Activated naive CD4-positive, alpha-beta T cell treated with anti-CD3 and anti-CD28 coated beads, Interleukin-2, amount 50 U/mL, for 24 hours (primary cell): Measurements from ENCODE around the gene GRPEL1.

Experiments used
- H3K27ac Mint-ChIP-seq: one replicate; pipeline ENCODE4 v1.8.0; 2021; ENCODE audit warnings: mild to moderate bottlenecking, mixed read lengths
- H3K27me3 Mint-ChIP-seq: one replicate; pipeline ENCODE4 v1.8.0; 2021; ENCODE audit warnings: mixed read lengths
- H3K36me3 Mint-ChIP-seq: one replicate; pipeline ENCODE4 v1.8.0; 2021; ENCODE audit warnings: mixed read lengths
- H3K4me1 Mint-ChIP-seq: one replicate; pipeline ENCODE4 v1.8.0; 2021; ENCODE audit warnings: mixed read lengths
- H3K4me3 Mint-ChIP-seq: one replicate; pipeline ENCODE4 v1.8.0; 2021; ENCODE audit warnings: mild to moderate bottlenecking, mixed read lengths
- H3K9me3 Mint-ChIP-seq: one replicate; pipeline ENCODE4 v1.8.0; 2021; ENCODE audit warnings: mixed read lengths

The GRPEL1 gene

DNA sequence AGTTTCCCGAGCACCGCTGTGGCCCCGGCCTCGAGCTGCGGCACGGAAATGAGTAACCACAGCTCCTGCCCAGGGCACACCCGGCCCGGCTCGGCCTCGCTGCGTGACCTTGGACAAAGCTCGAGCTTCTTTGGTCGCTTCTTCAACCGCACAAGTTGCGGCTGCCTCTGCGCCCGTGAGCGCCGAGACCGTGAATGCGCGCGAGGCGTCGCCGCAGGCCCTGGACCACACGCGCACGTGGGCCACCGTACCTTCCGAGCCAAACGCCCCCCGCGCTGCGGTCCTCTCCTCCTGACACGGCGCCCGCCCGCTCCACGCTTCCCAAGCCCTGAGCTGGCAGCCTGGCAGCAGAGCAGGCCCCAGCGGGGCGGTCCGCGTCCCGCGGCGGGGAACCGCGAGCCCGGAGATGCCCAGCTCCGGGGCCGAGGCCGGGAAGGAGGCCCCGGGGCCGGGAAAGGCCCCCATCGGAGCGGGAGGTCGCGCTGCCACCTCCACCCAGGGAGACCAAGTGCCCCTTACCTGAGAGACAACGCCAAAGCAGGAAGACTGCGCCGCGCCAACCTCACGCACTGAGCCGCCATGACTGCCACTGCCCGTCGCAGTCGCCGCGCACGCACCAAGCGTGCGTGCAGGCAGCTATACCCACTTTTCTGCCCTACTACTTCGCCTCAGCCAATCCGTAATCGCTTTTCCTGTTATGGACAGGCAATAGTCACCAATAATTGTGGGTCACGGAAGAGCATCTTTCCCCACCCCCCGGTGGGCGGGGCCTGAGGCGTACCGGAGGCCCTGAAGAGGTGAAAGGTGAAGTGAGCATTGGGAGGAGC lies at the start of gene GRPEL1:
GRPEL1 (minus strand) TSS at position 613 of the 827 bp plus-strand sequence; CDS start at position 581, 32 bp downstream.
- H3K36me3 Mint-ChIP-seq, result peaks cover 11% of the 10 kb centered on the region
- peaks cover 2% of the 10 kb centered on the region for H3K27me3 Mint-ChIP-seq
- H3K4me1 Mint-ChIP-seq, result peaks cover 47% of the 10 kb centered on the region
- peak within 1 kb of the TSS; percentile 88 for H3K4me3 Mint-ChIP-seq
- H3K27ac Mint-ChIP-seq, result peak within 1 kb of the TSS; percentile 97
- H3K9me3 Mint-ChIP-seq, result no peaks in the 10 kb centered on the region

DNA sequence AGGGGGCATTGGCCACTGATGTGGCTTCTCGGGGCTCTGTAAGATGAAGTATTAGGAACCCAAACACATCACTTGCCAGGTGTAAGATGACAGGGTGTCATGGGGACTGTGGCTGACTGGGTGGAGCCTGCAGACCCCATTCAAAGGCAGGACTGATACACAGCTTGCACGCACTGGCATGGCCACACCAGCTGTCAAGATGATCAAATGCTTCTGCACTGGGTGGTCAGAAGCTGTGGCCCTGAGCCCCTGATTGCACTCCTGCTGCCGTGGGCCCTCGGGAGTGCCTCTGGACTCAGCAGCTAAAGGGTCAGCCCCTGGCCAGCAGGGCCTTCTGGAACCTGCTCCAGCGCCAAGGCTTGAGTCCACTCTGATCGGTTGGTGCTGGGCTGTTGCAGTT lies 48.8 kb upstream of the GRPEL1 start:
- Mint-ChIP-seq H3K27ac (no peak overlapping the region), H3K9me3 (peaks cover 6% of the 10 kb centered on the region), H3K36me3 (peaks cover 3% of the 10 kb centered on the region), H3K4me1 (no peaks in the 10 kb centered on the region), H3K27me3 (peaks cover 7% of the 10 kb centered on the region), H3K4me3 (no peak overlapping the region)

- Mint-ChIP-seq H3K9me3 (peaks cover 6% of the 10 kb centered on the region), H3K4me3 (no peak overlapping the region), H3K4me1 (no peaks in the 10 kb centered on the region), H3K36me3 (peaks cover 3% of the 10 kb centered on the region), H3K27me3 (peaks cover 7% of the 10 kb centered on the region), H3K27ac (no peak overlapping the region)
Measured at GRCh38 chr4:7115557-7116340, 47.9 kb upstream of the GRPEL1 start.

GRCh38 chr4:7112656-7113055 lies 44.8 kb upstream of the GRPEL1 start:
- Mint-ChIP-seq H3K27ac (no peak overlapping the region), H3K4me3 (no peak overlapping the region), H3K27me3 (peaks cover under 1% of the 10 kb centered on the region), H3K36me3 (peaks cover 3% of the 10 kb centered on the region), H3K4me1 (no peaks in the 10 kb centered on the region), H3K9me3 (peaks cover 2% of the 10 kb centered on the region)

DNA sequence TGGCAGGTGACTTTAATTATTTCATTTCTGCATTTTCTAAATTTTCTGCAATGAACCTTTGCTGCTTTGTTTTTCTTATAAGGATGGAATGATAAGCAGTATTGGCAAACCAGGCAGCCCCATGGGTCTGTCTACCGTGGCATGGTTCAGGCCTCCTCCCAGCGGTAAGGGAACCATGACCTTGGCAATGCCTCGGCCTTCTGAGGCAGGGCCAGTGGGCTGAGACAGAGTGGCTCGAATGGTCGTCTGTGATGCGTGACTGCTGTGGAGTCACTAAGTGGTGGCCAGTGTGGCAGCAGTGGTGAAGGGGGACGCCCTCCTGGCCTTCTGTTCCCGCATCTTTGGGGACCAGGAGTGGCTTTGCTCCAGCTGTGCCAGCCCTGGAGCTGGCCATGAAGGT lies 43.6 kb upstream of the GRPEL1 start:
- Mint-ChIP-seq H3K9me3 (no peaks in the 10 kb centered on the region), H3K36me3 (peaks cover 3% of the 10 kb centered on the region), H3K4me1 (no peaks in the 10 kb centered on the region), H3K27me3 (no peaks in the 10 kb centered on the region), H3K27ac (no peak overlapping the region), H3K4me3 (no peak overlapping the region)

DNA sequence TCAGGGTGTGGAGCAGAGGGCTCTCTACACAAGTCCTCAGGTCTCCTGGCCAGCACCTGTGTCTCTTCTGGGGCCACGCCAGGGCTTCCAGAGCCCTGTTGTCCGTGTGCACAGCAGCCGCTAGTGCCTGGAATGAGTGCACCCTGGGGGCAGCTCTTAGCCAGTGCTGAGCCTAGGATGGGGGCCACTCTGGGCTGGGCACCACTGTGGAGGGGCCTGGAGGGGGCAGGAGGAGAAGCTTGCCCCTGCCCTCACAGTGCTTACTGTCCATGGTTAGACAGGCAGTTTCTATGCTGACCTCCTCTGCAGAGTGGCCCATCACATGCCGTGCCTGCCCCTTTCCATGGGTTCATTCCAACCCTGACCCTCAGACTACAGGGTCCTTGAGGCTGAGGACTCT lies 42.7 kb upstream of the GRPEL1 start:
- Mint-ChIP-seq H3K4me3 (no peak overlapping the region), H3K27ac (no peak overlapping the region), H3K36me3 (peaks cover 3% of the 10 kb centered on the region), H3K4me1 (no peaks in the 10 kb centered on the region), H3K9me3 (no peaks in the 10 kb centered on the region), H3K27me3 (no peaks in the 10 kb centered on the region)

DNA sequence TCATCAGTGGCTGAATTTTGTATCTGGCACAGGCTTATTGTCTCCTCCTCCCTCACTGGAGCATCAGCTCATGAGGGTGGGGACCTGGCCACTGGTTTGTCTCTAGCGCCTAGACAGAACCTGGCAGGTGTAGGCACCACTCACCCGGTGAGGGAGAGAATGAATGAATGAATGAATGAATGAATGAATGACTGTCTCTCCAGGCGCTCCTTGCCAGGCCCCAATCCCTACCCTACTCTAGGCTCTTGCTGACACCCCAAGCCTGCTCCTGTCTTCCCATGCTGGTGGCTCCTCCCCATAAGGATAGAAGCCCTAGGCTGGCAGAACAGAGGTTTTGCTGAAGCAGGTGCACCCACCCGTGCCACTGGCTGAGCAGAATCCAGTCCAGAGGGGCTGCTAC lies 41.3 kb upstream of the GRPEL1 start:
- Mint-ChIP-seq H3K9me3 (no peaks in the 10 kb centered on the region), H3K27ac (no peak overlapping the region), H3K4me3 (no peak overlapping the region), H3K4me1 (no peaks in the 10 kb centered on the region), H3K27me3 (no peaks in the 10 kb centered on the region), H3K36me3 (peaks cover 3% of the 10 kb centered on the region)

DNA sequence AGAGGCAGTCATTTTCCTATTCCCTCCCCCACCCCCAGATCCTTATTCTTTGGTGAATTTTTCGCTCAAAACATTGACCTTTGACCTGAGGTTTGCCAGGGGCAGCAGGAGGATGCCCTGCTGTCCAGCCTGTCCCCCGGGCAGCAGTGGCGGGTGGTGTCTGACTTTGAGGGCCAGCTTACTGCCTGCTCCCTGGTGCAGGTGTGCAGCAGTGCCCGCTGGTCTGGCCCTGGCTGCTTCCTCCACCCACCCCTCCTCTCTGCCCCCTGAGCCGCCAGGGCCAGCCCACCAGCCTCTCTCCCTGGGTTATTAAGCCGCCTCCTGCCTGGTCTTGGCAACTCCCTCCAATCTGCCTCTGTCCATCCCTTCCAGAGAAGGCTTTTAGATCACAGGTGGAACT lies 40.8 kb upstream of the GRPEL1 start:
- no peak overlapping the region for H3K4me3 Mint-ChIP-seq
- H3K36me3 Mint-ChIP-seq, result peaks cover 3% of the 10 kb centered on the region
- H3K27ac Mint-ChIP-seq, result peak overlapping the region; percentile 57
- H3K9me3 Mint-ChIP-seq, result no peaks in the 10 kb centered on the region
- H3K4me1 Mint-ChIP-seq, result no peaks in the 10 kb centered on the region
- H3K27me3 Mint-ChIP-seq, result no peaks in the 10 kb centered on the region

DNA sequence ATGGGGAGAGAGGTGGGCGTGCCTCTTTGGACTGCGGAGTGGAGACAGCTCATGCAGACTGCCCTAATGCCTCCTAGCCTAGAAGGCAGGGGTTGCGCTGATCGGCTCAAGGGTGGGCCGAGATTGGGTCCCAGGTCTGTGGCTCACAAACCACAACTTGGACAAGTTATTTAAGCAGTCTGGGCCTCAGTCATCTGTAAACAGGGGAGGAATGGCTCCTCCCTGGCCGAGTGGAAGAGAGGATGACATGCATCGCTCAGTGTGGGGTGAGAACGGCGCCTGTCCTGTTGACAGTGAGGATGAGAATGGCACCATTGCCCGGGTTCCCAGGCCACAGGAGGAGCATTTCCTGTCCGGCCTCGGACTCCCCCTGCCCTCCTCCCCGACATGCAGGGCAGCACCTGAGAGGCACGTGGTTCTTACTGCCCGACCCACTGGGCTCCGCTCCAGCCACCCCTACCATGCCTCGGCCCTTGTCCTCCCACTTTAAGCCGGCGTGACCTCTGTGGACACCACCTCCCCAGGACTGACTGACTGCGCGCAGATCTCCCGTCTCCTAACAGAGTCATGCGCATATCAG lies 40.3 kb upstream of the GRPEL1 start:
- Mint-ChIP-seq H3K27ac (no peak overlapping the region), H3K9me3 (no peaks in the 10 kb centered on the region), H3K36me3 (peaks cover 3% of the 10 kb centered on the region), H3K27me3 (no peaks in the 10 kb centered on the region), H3K4me3 (no peak overlapping the region), H3K4me1 (no peaks in the 10 kb centered on the region)

- no peaks in the 10 kb centered on the region for H3K27me3 Mint-ChIP-seq
- no peak overlapping the region for H3K27ac Mint-ChIP-seq
- H3K4me1 Mint-ChIP-seq, result peaks cover 2% of the 10 kb centered on the region
- no peak overlapping the region for H3K4me3 Mint-ChIP-seq
- H3K36me3 Mint-ChIP-seq, result peaks cover 3% of the 10 kb centered on the region
- no peaks in the 10 kb centered on the region for H3K9me3 Mint-ChIP-seq
Measured at GRCh38 chr4:7107166-7107905, 39.5 kb upstream of the GRPEL1 start.

DNA sequence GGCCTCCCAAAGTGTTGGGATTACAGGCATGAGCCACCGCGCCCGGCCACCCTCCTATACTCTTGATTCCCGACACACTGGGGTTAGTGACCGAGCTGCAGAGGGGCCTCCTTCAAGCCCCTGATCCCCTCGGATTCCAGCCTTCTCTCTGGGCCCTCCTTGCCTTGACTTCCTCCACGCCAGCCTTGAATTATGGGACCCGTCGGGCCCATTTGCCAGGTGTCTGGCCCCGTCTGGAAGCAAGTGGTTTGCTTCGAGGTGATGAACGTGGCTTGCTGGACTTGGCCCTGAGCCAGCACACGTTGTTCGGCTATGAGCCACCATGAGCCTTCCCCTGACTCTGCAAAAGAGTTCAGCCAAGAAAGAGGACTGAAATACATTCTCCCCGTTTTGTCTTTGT lies 37.4 kb upstream of the GRPEL1 start:
- Mint-ChIP-seq H3K4me3 (no peak overlapping the region), H3K27ac (no peak overlapping the region), H3K4me1 (peaks cover 10% of the 10 kb centered on the region), H3K36me3 (no peaks in the 10 kb centered on the region), H3K9me3 (no peaks in the 10 kb centered on the region), H3K27me3 (no peaks in the 10 kb centered on the region)

- no peaks in the 10 kb centered on the region for H3K36me3 Mint-ChIP-seq
- H3K27ac Mint-ChIP-seq, result no peak overlapping the region
- peaks cover 10% of the 10 kb centered on the region for H3K4me1 Mint-ChIP-seq
- no peaks in the 10 kb centered on the region for H3K27me3 Mint-ChIP-seq
- H3K4me3 Mint-ChIP-seq, result peak overlapping the region; percentile 62
- no peaks in the 10 kb centered on the region for H3K9me3 Mint-ChIP-seq
Measured at GRCh38 chr4:7104366-7105031, 36.6 kb upstream of the GRPEL1 start.

GRCh38 chr4:7103607-7104365 lies 35.9 kb upstream of the GRPEL1 start:
- Mint-ChIP-seq H3K36me3 (no peaks in the 10 kb centered on the region), H3K9me3 (no peaks in the 10 kb centered on the region), H3K27me3 (no peaks in the 10 kb centered on the region), H3K27ac (no peak overlapping the region), H3K4me1 (peaks cover 10% of the 10 kb centered on the region), H3K4me3 (peak overlapping the region; percentile 88)

- H3K4me3 Mint-ChIP-seq, result peak overlapping the region; percentile 88
- H3K27ac Mint-ChIP-seq, result peak overlapping the region; percentile 63
- H3K27me3 Mint-ChIP-seq, result no peaks in the 10 kb centered on the region
- peaks cover 10% of the 10 kb centered on the region for H3K4me1 Mint-ChIP-seq
- no peaks in the 10 kb centered on the region for H3K9me3 Mint-ChIP-seq
- no peaks in the 10 kb centered on the region for H3K36me3 Mint-ChIP-seq
Measured at GRCh38 chr4:7103031-7103606, 35.3 kb upstream of the GRPEL1 start.
